GM18858 (cell line): ENCODE results near the gene RNLS.
"Not testable (repeated sequence)": the region's sequence is repeated elsewhere in the genome, so short reads cannot be mapped to it uniquely, and the experiment has no call there.

Source experiments
- ATAC-seq: cut with Tn5 transposase; IDR thresholded peaks from one replicate; pipeline ENCODE4 v1.9.1; 2021; ENCODE audit not compliant: unreplicated experiment

RNLS gene

GRCh38 chr10:88525371-88526069, 57.6 kb downstream of the RNLS start:
- no peak for ATAC-seq

GRCh38 chr10:88523739-88524400, 59.2 kb downstream of the RNLS start:
- no peak for ATAC-seq

GRCh38 chr10:88522715-88523114, 60.4 kb downstream of the RNLS start:
- no peak for ATAC-seq

DNA sequence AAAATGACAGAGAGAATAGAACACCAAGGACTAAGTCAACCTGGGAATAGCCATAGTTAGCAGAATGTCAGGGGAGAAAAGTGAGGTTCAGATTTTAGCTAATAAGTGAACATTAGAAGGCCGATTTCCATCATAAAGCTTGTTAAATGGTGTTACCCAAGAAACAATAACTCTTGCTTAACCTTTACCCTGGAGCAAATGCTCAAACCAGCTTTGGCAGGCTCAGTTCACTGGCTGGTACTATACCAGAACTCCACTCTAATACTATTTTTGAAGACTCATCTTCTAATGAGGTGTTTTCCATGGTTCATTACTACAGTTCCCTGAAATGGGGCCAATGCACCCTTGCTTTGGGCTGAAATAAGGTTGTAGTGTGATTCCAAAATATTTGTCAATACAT, 61.3 kb downstream of the RNLS start:
- ATAC-seq: no peak

GRCh38 chr10:88515235-88515634, 67.9 kb downstream of the RNLS start:
- no peak for ATAC-seq

DNA sequence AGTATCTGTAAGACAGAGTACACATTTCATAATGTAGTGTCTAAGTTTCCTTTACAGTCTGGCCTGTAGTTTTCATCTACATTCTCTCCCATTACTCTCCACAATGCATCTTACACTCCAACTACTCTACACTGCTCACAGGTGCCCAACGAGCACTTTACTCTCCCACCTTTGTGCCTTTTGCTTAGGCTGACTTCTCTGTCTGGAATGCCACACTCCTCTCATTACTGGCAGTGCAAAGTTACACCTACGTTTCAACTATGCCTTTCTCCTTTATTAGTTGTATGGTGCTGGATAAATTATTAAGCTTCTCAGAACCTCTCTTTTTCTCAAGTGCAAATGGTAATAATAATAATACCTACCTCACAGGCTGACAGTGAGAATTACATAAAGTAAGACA, 70.5 kb downstream of the RNLS start:
- no peak for ATAC-seq

GRCh38 chr10:88508796-88509195, 74.3 kb downstream of the RNLS start:
- no peak for ATAC-seq

GRCh38 chr10:88507826-88508453, 75.2 kb downstream of the RNLS start:
- ATAC-seq: no peak

DNA sequence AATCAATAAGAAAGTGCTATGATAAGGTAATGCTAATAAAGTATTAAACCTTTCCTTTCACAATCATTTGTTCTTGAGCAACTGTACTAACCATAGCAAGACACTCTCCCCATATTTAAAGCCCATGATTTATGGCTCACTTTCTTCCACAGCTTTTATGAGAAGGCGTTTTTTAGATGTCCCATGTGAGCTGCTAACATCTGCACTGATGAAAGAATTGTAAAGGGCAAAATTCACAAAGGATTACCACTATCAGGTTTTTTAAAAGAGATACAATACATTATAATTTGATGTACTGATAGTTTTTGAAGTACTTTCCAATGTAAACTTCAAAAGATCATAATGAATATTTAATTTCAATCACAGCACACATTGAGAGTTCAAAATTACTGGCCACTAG, 75.7 kb downstream of the RNLS start:
- no peak for ATAC-seq

- no peak for ATAC-seq
Measured at GRCh38 chr10:88505680-88506215, 77.4 kb downstream of the RNLS start.

DNA sequence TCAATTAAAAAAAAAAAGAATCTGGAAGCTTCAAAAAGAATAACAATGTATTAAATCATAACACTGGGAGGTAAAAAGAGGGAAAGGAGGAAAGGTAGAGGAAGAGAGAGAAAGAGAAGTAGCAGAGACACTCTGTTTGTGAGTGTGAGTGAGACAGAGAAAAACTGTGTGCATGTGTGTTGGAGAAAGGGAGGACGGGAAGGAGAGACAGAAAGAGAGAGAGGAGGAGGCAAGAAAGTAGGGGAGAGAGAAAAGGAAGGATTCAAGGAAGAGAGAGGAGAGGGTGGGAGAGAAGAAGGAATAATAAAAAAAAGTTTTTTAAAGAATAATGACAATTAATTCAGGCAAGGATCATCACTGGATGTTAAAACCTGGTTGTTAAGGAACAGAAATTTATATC, 77.9 kb downstream of the RNLS start:
- no peak for ATAC-seq

GRCh38 chr10:88500656-88501055, 82.5 kb downstream of the RNLS start:
- ATAC-seq: no peak

DNA sequence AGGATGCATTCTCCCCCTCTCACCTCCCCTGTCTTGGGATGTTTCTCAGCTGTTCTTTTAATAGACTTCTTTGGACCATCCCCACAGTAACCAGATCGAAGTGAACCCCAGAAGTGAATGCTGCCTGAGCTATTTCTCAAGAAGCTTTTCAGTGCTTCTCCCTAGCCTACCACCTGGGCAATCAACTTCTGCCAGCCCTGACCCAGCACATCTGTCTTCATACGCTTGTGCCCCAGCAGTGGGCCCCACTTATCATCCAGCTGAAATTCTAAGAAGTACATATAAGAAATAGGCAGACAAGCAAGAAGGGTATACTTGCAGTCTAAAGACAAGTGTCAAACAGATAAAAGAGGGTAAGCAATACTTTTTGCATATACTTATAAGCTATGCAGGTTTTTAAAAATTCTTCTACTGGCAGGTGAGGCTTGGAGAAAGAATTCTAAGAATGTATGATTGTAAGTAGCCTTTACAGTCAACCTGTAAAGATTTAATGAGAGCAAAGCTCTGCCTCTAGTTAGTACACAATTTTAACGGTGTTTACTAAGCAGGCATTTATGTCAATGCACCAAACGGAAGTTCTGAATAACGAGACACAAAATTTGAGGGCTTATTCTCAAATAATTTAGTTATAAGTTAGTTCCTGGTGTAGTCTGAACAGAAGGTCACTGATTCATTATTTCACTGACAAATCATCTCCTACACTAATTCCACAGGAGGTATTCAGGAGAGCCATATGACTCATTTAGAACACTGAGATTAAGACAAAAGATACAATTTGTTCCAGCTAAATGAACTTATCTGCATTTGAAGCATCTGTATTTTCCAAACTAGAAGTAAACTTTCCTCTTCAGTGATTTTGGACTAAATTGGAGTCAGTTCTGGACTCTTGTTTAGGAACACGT, 83.3 kb downstream of the RNLS start:
- no peak for ATAC-seq

- no peak for ATAC-seq
Measured at GRCh38 chr10:88497913-88498312, 85.2 kb downstream of the RNLS start.

GRCh38 chr10:88494537-88494936, 88.6 kb downstream of the RNLS start:
- no peak for ATAC-seq

DNA sequence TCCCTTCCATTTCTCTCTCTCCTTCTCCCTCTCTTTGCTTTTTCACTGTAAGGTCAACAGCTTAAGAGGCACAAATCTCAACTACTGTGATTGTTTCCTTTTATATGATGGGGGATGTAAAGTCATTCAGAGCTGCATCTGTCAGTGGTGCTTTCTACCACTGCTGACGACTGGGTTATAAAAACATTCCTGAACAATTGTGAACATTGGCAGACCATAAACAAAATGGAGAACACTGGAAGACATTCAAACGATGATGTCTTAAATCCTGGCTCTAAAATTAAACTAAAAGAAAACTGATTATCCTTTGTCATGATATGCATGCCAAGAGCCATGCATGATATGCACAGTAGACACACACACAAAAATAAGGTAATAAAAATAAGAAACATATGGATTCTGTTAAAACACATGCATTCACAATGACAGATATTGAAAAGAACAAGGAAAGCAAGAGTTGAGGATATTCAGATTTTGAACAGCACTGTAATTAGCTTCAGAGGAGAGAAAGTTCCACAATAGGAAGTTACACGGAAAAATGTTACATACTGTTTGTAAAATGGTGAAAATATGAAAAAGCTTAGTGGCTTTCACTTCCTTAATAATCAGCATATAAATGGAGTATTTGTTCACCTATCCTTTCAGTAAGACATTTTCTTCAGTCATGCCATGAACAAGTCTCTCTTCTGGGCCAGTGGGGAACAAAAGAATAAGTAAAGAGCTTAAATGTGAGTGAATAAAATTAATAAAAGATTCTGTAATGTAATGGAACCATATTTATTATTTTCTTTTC, 89.2 kb downstream of the RNLS start:
- ATAC-seq: no peak

DNA sequence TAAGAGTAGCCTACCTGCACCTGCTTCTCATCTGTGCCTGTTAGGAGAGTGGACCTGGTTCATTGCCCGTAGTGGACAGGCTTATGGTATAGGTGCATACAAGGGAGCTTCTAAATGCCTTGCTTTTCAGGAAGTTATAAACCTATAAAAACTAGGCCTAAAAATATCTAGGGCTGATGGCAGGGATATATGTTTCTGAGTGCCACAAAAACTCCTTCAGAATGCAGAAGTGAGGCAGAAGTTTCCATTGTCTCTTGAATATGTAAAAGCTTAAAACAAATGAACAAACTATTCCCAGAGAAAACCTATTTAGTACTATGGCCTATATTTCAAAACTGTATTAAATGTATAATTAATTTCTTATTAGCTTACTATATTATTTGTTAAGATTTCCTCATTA, 91.8 kb downstream of the RNLS start:
- no peak for ATAC-seq

DNA sequence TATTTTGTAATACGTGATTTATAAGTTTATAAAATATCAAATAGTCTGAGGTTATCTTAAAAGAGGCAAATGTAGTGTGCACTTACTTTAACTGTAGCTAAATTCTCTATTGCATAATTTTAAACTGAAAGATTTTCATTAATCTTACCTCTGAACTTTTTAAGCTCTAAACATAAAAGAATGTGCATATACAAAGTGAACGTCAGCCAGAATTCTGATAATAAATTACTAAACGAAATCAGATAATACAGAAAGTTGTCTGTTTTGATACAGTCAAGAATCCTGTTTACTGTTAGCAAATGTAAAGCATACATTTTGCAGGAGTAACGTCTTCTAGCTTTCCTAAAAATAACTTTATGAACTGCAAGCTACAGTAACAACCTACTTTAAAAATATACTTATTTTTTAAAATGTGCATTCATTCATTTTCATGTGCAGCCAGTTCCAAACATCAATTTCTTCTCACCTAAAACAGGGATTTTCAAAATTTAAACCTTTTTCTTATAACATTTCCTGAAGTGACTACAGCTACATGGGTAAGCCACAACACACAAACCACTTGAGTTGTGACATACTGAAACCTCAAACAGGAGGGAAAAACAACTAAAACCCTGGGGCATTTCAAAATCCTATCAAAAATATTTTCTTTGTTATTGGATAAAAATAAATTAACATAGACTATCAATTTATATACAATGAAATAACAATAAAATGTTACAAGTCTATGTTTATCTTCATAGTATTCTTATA, 92.7 kb downstream of the RNLS start:
- no peak for ATAC-seq

DNA sequence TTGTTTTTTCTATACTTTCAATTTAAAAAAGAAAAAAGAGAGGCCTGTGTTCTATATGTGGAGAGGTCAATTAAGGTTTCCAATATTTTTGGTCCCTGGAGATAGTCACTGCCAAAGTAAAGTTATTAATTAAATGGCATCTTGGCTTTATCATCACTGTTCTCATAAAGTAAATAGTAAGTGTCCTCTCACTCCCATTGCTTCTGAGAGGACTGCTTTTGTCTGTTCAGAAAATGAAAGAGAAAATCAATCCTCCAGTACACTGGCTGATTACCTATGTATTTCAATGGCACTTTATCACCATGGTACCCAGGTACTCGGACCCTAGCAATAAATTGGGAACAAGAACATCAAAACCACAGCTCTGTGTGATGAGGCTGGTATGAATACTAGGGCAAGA, 94.0 kb downstream of the RNLS start:
- no peak for ATAC-seq

DNA sequence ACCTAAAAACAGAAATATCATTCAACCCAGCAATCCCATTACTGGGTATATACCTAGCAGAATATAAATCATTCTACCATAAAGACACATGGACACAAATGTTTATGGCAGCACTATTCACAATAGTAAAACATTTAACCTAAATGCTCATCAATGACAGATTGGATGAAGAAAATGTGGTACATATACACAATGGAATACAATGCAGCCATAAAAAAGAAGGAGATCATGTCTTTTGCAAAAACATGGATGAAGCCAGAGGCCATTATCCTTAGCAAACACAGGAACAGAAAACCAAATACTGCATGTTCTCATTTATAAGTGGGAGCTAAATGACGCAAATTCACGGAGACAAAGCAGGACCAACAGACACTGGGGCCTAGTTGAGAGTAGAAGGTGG, 96.3 kb downstream of the RNLS start:
- ATAC-seq: not testable (repeated sequence)
